Activated naive CD4-positive, alpha-beta T cell treated with anti-CD3 and anti-CD28 coated beads for 36 hours (primary cell): Measurements from ENCODE around the gene KIR3DL2. TPM values are rescaled to one million over a fixed set of nuclear protein-coding genes. Genes with fewer than 3 reads are reported as not detected.
"Not testable (repeated sequence)": the region's sequence is repeated elsewhere in the genome, so short reads cannot be mapped to it uniquely, and the experiment has no call there.

ENCODE experiments used
- CTCF ChIA-PET: fragments of 350-600 bp; sonication (Branson Sonifier 250); formaldehyde crosslinking; loops from one replicate; lab custom pipeline; 2021; ENCODE audit warnings: antibody characterized with exemption; lab: Charles Lee
- DNase-seq: peaks from one replicate; pipeline ENCODE4 v3.0.0-alpha.2; 2020
- H3K27ac Mint-ChIP-seq: one replicate; pipeline ENCODE4 v1.8.0; 2021; ENCODE audit warnings: mild to moderate bottlenecking, mixed read lengths
- H3K27me3 Mint-ChIP-seq: one replicate; pipeline ENCODE4 v1.8.0; 2021; ENCODE audit warnings: low read depth, mixed read lengths
- H3K36me3 Mint-ChIP-seq: one replicate; pipeline ENCODE4 v1.8.0; 2021; ENCODE audit warnings: low read depth, mixed read lengths
- H3K4me1 Mint-ChIP-seq: one replicate; pipeline ENCODE4 v1.8.0; 2021; ENCODE audit warnings: low read depth, mixed read lengths
- H3K4me3 Mint-ChIP-seq: one replicate; pipeline ENCODE4 v1.8.0; 2021; ENCODE audit warnings: mild to moderate bottlenecking, moderate library complexity, mixed read lengths
- H3K9me3 Mint-ChIP-seq: one replicate; pipeline ENCODE4 v1.8.0; 2021; ENCODE audit warnings: mixed read lengths
- intact Hi-C: fragments of 100-400 bp; cut with micrococcal nuclease; formaldehyde crosslinking; loops from one replicate; pipeline ENCODE4 v1.15.1; 2023
- total RNA-seq, 2 experiments: library from RNA; stranded (reverse); gene quantifications; one replicate each; pipeline ENCODE4 v1.2.3, GENCODE V29; 2021

Gene KIR3DL2
- under 1 TPM in 1 of 2 experiments, not detected in 1; 0.17 TPM for total RNA-seq

- DNase-seq, H3K4me3 Mint-ChIP-seq, H3K4me1 Mint-ChIP-seq, H3K27ac Mint-ChIP-seq, H3K36me3 Mint-ChIP-seq, intact Hi-C loops, CTCF ChIA-PET, H3K9me3 Mint-ChIP-seq: not testable (repeated sequence)
- peaks cover 10% of the 10 kb centered on the region for H3K27me3 Mint-ChIP-seq
Observed at GRCh38 chr19:54850061-54850640, at the start of gene KIR3DL2. Gene KIR3DL2, plus strand, starts transcription at chr19:54850443. Its CDS starts 33 bp downstream, at chr19:54850476.

DNA sequence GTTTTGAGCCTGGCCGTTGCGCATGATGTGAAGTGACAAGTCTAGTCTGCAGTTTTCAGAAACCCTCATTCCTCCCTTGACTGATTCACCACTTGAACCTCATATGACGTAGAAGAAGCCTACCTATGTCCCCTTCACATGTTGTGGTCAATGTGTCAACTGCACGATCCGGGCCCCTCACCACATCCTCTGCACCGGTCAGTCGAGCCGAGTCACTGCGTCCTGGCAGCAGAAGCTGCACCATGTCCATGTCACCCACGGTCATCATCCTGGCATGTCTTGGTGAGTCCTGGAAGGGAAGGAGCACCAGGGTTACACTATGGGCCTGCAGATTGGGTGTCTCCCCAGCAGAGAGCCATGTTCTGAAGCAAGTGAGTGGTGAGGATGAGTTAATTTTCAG, 46.8 kb upstream of the KIR3DL2 start, which contains the start of gene KIR2DL4:
KIR2DL4 (plus strand) TSS at position 201 of the 400 bp plus-strand sequence; CDS start at position 243, 42 bp downstream.
- no peak within 1 kb of the TSS for H3K27ac Mint-ChIP-seq
- DNase-seq: no peak
- no peak within 1 kb of the TSS for H3K4me3 Mint-ChIP-seq
- H3K9me3 Mint-ChIP-seq: peaks cover 1% of the 10 kb centered on the region
- H3K27me3 Mint-ChIP-seq: peaks cover 17% of the 10 kb centered on the region
- intact Hi-C loops: no loop called here
- H3K36me3 Mint-ChIP-seq: no peaks in the 10 kb centered on the region
- CTCF ChIA-PET: no interaction called here
- no peaks in the 10 kb centered on the region for H3K4me1 Mint-ChIP-seq

DNA sequence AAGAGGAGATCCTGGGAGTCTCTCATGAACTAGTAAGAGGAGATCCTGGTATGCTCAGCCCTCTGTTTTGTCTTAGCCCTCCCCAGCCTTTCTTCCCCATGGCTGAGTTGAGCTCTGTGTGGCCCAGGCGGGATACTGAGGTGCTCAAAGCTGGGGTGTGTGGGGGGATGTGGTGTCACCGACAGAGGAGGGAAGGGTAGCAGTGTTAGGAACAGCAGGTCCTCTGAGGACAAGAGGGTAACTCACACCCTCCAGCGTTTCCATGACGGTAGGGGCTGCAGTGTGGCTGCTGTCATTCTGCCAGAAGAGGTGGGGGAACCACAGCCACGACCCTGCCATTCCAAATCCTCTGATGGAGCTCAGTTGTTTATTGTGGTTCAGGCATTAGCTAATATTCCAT, 46.1 kb upstream of the KIR3DL2 start:
- no peak overlapping the region for H3K4me3 Mint-ChIP-seq
- no peaks in the 10 kb centered on the region for H3K4me1 Mint-ChIP-seq
- CTCF ChIA-PET: no interaction called here
- no peak for DNase-seq
- H3K27ac Mint-ChIP-seq: no peak overlapping the region
- H3K27me3 Mint-ChIP-seq: peaks cover 12% of the 10 kb centered on the region
- H3K9me3 Mint-ChIP-seq: peaks cover under 1% of the 10 kb centered on the region
- intact Hi-C loops: no loop called here
- H3K36me3 Mint-ChIP-seq: no peaks in the 10 kb centered on the region

DNA sequence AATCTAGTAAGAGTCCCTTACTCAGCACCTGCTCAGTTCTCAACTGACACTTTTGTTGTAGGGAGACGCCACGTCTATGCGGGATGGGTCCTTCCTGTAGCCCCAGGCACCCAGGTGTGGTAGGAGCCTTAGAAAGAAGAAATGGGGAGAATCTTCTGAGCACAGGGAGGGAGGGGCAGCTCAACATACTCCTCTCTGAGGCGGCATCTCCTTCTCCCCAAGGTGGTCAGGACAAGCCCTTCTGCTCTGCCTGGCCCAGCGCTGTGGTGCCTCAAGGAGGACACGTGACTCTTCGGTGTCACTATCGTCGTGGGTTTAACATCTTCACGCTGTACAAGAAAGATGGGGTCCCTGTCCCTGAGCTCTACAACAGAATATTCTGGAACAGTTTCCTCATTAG, 45.7 kb upstream of the KIR3DL2 start:
- Mint-ChIP-seq H3K36me3 (no peaks in the 10 kb centered on the region), H3K27ac (no peak overlapping the region), H3K9me3 (no peaks in the 10 kb centered on the region), H3K4me1 (no peaks in the 10 kb centered on the region), H3K27me3 (peaks cover 9% of the 10 kb centered on the region), H3K4me3 (no peak overlapping the region)
- CTCF ChIA-PET: no interaction called here
- no peak for DNase-seq
- intact Hi-C loops: no loop called here

DNA sequence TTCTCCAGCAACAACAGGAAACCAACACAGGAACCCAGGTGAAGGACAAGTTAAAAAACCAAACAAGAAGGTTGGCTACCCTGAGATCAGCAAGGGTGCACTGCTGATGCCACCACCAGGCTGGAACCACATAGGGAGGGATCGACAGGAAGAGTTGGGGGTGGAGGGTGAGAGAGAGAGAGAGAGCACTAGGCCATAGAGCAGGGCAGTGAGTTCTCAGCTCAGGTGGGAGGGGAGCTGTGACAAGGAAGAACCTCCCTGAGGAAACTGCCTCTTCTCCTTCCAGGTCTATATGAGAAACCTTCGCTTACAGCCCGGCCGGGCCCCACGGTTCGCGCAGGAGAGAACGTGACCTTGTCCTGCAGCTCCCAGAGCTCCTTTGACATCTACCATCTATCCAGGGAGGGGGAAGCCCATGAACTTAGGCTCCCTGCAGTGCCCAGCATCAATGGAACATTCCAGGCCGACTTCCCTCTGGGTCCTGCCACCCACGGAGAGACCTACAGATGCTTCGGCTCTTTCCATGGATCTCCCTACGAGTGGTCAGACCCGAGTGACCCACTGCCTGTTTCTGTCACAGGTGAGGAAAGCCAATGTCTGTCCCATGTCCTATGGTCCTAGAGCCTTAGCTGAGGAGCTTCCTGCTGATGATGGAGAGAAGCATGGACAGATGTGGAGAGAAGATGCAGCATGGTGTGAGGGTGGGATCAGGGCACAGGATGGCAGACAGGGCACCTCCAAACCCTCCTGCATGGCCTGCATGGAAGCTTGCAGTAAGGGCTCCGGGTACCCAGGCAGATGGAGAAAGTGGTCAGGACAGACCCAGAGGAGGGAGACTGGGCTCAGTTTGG, 44.4 kb upstream of the KIR3DL2 start:
- H3K4me3 Mint-ChIP-seq: no peak overlapping the region
- H3K9me3 Mint-ChIP-seq: peaks cover 2% of the 10 kb centered on the region
- H3K4me1 Mint-ChIP-seq: no peaks in the 10 kb centered on the region
- no peak for DNase-seq
- intact Hi-C loops: no loop called here
- H3K27me3 Mint-ChIP-seq: peaks cover 12% of the 10 kb centered on the region
- no peaks in the 10 kb centered on the region for H3K36me3 Mint-ChIP-seq
- no peak overlapping the region for H3K27ac Mint-ChIP-seq
- CTCF ChIA-PET: interaction anchor here (0.6 to 0.7 kb wide), 2 partner anchors 28 to 1989 kb away, joined by 3 to 7 read pairs; no protein-coding TSS in a partner anchor

DNA sequence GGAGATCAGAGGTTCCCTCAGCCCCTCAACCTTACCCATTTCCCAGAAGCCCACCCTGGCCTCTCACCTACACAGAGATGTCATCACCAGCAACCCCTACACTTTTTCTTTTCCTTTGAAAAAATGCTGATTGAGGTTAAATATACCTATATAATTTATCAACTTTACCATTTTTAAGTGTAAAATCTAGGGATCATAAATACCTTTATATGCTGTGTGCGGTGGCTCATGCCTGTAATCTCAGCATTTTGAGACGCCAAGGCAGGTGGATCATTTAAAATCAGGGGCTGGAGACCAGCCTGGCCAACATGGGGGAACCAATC, 43.8 kb upstream of the KIR3DL2 start:
- intact Hi-C loops: no loop called here
- H3K36me3 Mint-ChIP-seq: no peaks in the 10 kb centered on the region
- H3K4me3 Mint-ChIP-seq: no peak overlapping the region
- no peak overlapping the region for H3K27ac Mint-ChIP-seq
- no peak for DNase-seq
- H3K9me3 Mint-ChIP-seq: peaks cover 2% of the 10 kb centered on the region
- CTCF ChIA-PET: no interaction called here
- H3K27me3 Mint-ChIP-seq: peaks cover 12% of the 10 kb centered on the region
- H3K4me1 Mint-ChIP-seq: no peaks in the 10 kb centered on the region

GRCh38 chr19:54814571-54814970, 35.7 kb upstream of the KIR3DL2 start:
- H3K36me3 Mint-ChIP-seq, H3K4me3 Mint-ChIP-seq, intact Hi-C loops, H3K4me1 Mint-ChIP-seq, CTCF ChIA-PET, H3K9me3 Mint-ChIP-seq, H3K27ac Mint-ChIP-seq, H3K27me3 Mint-ChIP-seq, DNase-seq: not testable (repeated sequence)

- DNase-seq, H3K36me3 Mint-ChIP-seq, H3K4me1 Mint-ChIP-seq, intact Hi-C loops, H3K4me3 Mint-ChIP-seq, CTCF ChIA-PET, H3K27ac Mint-ChIP-seq, H3K9me3 Mint-ChIP-seq, H3K27me3 Mint-ChIP-seq: not testable (repeated sequence)
Observed at GRCh38 chr19:54816251-54816650, 34.0 kb upstream of the KIR3DL2 start, which contains the start of gene KIR3DL1. Gene KIR3DL1, plus strand, starts transcription at chr19:54816468.

DNA sequence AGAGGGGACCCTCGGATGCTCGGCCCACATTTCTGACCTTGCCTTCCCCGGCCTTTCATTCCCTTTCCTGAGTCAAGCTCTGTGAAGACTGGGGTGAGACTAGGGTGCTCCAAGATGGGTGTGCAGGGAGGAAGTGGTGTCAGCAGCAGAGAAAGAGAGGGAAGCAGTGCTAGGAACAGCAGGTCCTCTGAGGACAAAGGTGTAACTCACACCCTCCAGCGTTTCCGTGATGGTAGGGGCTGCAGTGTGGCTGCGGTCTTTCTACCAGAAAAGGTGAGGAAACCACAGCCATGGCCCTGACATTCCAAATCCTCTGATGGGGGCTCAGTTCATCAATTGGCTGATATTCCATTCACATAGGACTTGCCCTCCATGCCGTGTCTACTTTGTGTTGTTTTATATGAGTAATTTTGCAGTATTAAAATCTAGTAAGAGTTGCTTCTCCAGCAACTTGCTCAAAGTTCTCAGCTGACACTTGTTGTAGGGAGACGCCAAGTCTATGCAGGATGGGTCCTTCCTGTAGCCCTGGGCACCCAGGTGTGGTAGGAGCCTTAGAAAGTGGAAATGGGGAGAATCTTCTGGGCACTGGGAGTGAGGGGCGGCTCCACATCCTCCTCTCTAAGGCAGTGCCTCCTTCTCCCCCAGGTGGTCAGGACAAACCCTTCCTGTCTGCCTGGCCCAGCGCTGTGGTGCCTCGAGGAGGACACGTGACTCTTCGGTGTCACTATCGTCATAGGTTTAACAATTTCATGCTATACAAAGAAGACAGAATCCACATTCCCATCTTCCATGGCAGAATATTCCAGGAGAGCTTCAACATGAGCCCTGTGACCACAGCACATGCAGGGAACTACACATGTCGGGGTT, 32.3 kb upstream of the KIR3DL2 start:
- Mint-ChIP-seq H3K27me3 (peaks cover 3% of the 10 kb centered on the region), H3K27ac (no peak overlapping the region), H3K9me3 (no peaks in the 10 kb centered on the region), H3K4me1 (no peaks in the 10 kb centered on the region), H3K36me3 (no peaks in the 10 kb centered on the region), H3K4me3 (no peak overlapping the region)
- CTCF ChIA-PET: no interaction called here
- intact Hi-C loops: no loop called here
- no peak for DNase-seq

DNA sequence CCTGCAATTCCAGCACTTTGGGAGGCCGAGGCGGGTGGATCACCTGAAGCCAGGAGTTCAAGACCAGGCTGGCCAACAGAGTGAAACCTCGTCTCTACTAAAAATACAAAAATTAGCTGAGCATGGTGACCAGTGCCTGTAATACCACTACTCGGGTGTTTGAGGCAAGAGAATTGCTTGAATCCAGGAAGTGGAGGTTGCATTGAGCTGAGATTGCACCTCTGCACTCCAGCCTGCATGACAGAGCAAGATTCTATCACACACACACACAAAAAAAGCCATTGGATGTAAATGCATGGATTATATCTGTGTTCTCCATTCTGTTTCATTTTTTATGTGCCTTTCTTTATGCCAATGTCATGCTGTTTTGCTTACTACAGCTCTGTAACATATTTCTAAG, 25.8 kb upstream of the KIR3DL2 start:
- H3K4me1 Mint-ChIP-seq, H3K27me3 Mint-ChIP-seq, intact Hi-C loops, H3K27ac Mint-ChIP-seq, H3K9me3 Mint-ChIP-seq, DNase-seq, CTCF ChIA-PET, H3K4me3 Mint-ChIP-seq, H3K36me3 Mint-ChIP-seq: not testable (repeated sequence)

GRCh38 chr19:54825326-54825725, 24.9 kb upstream of the KIR3DL2 start:
- H3K4me3 Mint-ChIP-seq, DNase-seq, H3K9me3 Mint-ChIP-seq, H3K27ac Mint-ChIP-seq, CTCF ChIA-PET, intact Hi-C loops, H3K4me1 Mint-ChIP-seq, H3K36me3 Mint-ChIP-seq, H3K27me3 Mint-ChIP-seq: not testable (repeated sequence)

- CTCF ChIA-PET, H3K4me1 Mint-ChIP-seq, DNase-seq, H3K4me3 Mint-ChIP-seq, H3K9me3 Mint-ChIP-seq, H3K27me3 Mint-ChIP-seq, H3K36me3 Mint-ChIP-seq, intact Hi-C loops, H3K27ac Mint-ChIP-seq: not testable (repeated sequence)
Observed at GRCh38 chr19:54828064-54828463, 22.2 kb upstream of the KIR3DL2 start.
